GM12801 (cell line): ENCODE results near the gene ALKBH5.

Experiments
- CTCF ChIP-seq: IDR thresholded peaks from one replicate; pipeline ENCODE4 v1.5.1; 2011; ENCODE audit warnings: control low read depth; ENCODE audit not compliant: insufficient read length; ENCODE audit errors: extremely low read depth

The ALKBH5 gene

GRCh38 chr17:18183334-18184142 is at the start of gene ALKBH5:
TSS of gene ALKBH5 (plus strand) at chr17:18183828. CDS start at chr17:18184244, 416 bp downstream.
- no peak for TF ChIP-seq CTCF

- TF ChIP-seq CTCF, result no peak
Measured at GRCh38 chr17:18136357-18136756, 47.3 kb upstream of the ALKBH5 start.

- TF ChIP-seq CTCF, result no peak
Measured at GRCh38 chr17:18138065-18138749, 45.4 kb upstream of the ALKBH5 start.

- no peak for TF ChIP-seq CTCF
Measured at GRCh38 chr17:18139092-18139491, 44.5 kb upstream of the ALKBH5 start.

- no peak for TF ChIP-seq CTCF
Measured at GRCh38 chr17:18139498-18139897, 44.1 kb upstream of the ALKBH5 start.

GRCh38 chr17:18139949-18140348 is 43.7 kb upstream of the ALKBH5 start:
- no peak for TF ChIP-seq CTCF

GRCh38 chr17:18140648-18141047 is 43.0 kb upstream of the ALKBH5 start:
- TF ChIP-seq CTCF, result no peak
